Calu3 (cell line): ENCODE measurements around the gene CDH11. TPM values are rescaled to one million over a fixed set of nuclear protein-coding genes. Genes with fewer than 3 reads are reported as not detected.

Experiments
- BruUV-seq: library from RNA; stranded (reverse); fragments of 400-500 nt; replicated peaks from 2 replicates; lab custom pipeline; 2021; lab: Mats Ljungman, UMichigan
- CTCF ChIA-PET: fragments of 300-600 bp; sonication (Branson Sonifier 250); formaldehyde crosslinking; loops from one replicate; lab custom pipeline; 2022; ENCODE audit warnings: antibody characterized with exemption; lab: Charles Lee
- DNase-seq: peaks from one replicate; pipeline ENCODE4 v3.0.0; 2022
- H3K27ac Mint-ChIP-seq: one replicate; pipeline ENCODE4 v1.8.0; 2022; ENCODE audit warnings: mixed read lengths; ENCODE audit not compliant: unreplicated experiment
- H3K27me3 Mint-ChIP-seq: one replicate; pipeline ENCODE4 v1.8.0; 2022; ENCODE audit warnings: mixed read lengths; ENCODE audit not compliant: unreplicated experiment
- H3K36me3 Mint-ChIP-seq: one replicate; pipeline ENCODE4 v1.8.0; 2022; ENCODE audit warnings: mild to moderate bottlenecking, moderate library complexity, mixed read lengths; ENCODE audit not compliant: insufficient read depth, unreplicated experiment
- H3K4me1 Mint-ChIP-seq: one replicate; pipeline ENCODE4 v1.8.0; 2022; ENCODE audit warnings: mild to moderate bottlenecking, low read depth, mixed read lengths; ENCODE audit not compliant: unreplicated experiment
- H3K4me3 Mint-ChIP-seq: one replicate; pipeline ENCODE4 v1.8.0; 2022; ENCODE audit warnings: mild to moderate bottlenecking, low read depth, moderate library complexity, mixed read lengths; ENCODE audit not compliant: unreplicated experiment
- H3K9me3 Mint-ChIP-seq: one replicate; pipeline ENCODE4 v1.8.0; 2022; ENCODE audit warnings: low read depth, mixed read lengths; ENCODE audit not compliant: unreplicated experiment
- CTCF ChIP-seq: fragments of 200-600 bp; IDR thresholded peaks from one replicate; pipeline ENCODE4 v1.8.0; 2022; ENCODE audit warnings: antibody characterized with exemption; ENCODE audit not compliant: unreplicated experiment
- intact Hi-C: fragments of 100-400 bp; cut with micrococcal nuclease; formaldehyde crosslinking; loops from one replicate; pipeline ENCODE4 v1.10.0; 2022; ENCODE audit not compliant: unreplicated experiment
- total RNA-seq: library from RNA; stranded (reverse); gene quantifications from 2 replicates; pipeline ENCODE4 v1.2.3, GENCODE V29; 2022

Gene CDH11
- total RNA-seq, 1 experiment from 2014 or later, result not detected

GRCh38 chr16:64983231-64983630, 138.6 kb downstream of the CDH11 start:
- DNase-seq, result no peak
- no peak for TF ChIP-seq CTCF
- Mint-ChIP-seq H3K27ac (no peak overlapping the region), H3K36me3 (no peaks in the 10 kb centered on the region), H3K27me3 (no peaks in the 10 kb centered on the region), H3K9me3 (peaks cover 13% of the 10 kb centered on the region), H3K4me1 (no peaks in the 10 kb centered on the region), H3K4me3 (no peak overlapping the region)
- intact Hi-C loops, result no loop called here
- CTCF ChIA-PET, result no interaction called here
- no TSS peak for BruUV-seq

GRCh38 chr16:64982581-64982980, 139.3 kb downstream of the CDH11 start:
- CTCF ChIA-PET, result no interaction called here
- no peaks in the 10 kb centered on the region for H3K36me3 Mint-ChIP-seq
- no peak overlapping the region for H3K27ac Mint-ChIP-seq
- H3K27me3 Mint-ChIP-seq, result no peaks in the 10 kb centered on the region
- no peak for DNase-seq
- no peaks in the 10 kb centered on the region for H3K4me1 Mint-ChIP-seq
- H3K9me3 Mint-ChIP-seq, result peaks cover 10% of the 10 kb centered on the region
- H3K4me3 Mint-ChIP-seq, result no peak overlapping the region
- no peak for TF ChIP-seq CTCF
- intact Hi-C loops, result no loop called here
- no TSS peak for BruUV-seq

DNA sequence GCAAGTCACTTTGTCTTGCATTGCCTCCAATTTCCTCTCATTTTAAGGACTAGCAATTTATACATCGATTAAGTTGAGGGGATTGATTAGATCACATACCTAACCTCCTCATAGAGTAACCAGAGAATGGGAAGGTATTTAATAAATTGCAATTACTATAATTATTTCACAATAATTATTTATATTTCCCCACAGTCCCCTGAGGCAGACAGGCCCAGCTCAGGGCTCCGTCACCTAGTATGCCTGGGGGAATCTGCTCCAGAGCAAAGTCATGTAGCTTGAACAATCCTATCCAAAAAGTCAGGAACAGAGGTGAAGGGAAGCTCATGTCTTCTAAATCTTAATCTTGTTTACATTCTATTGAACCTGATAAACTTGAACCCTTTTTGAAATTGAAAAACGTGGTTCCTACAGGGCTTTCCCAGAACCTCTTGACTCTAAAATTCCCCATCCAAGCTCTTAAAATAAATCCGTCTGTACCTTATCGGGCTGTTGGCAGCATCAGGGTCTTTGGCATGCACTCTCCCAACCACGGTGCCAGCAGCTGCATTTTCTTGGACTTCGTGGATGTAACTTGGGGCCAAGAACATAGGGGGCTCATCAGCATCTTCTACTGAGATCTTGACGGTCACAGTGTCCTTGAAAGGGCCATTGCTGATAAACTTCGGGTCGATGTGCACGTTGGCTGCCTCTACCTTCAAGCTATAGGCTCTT, 140.1 kb downstream of the CDH11 start:
- Mint-ChIP-seq H3K4me1 (no peaks in the 10 kb centered on the region), H3K4me3 (no peak overlapping the region), H3K36me3 (no peaks in the 10 kb centered on the region), H3K27me3 (no peaks in the 10 kb centered on the region), H3K27ac (no peak overlapping the region), H3K9me3 (peaks cover 10% of the 10 kb centered on the region)
- no peak for DNase-seq
- TF ChIP-seq CTCF, result no peak
- CTCF ChIA-PET, result interaction anchor here (0.6 kb wide), 1 partner anchor 195 kb away, joined by 6 read pairs; no protein-coding TSS in a partner anchor
- intact Hi-C loops, result no loop called here
- no TSS peak for BruUV-seq

DNA sequence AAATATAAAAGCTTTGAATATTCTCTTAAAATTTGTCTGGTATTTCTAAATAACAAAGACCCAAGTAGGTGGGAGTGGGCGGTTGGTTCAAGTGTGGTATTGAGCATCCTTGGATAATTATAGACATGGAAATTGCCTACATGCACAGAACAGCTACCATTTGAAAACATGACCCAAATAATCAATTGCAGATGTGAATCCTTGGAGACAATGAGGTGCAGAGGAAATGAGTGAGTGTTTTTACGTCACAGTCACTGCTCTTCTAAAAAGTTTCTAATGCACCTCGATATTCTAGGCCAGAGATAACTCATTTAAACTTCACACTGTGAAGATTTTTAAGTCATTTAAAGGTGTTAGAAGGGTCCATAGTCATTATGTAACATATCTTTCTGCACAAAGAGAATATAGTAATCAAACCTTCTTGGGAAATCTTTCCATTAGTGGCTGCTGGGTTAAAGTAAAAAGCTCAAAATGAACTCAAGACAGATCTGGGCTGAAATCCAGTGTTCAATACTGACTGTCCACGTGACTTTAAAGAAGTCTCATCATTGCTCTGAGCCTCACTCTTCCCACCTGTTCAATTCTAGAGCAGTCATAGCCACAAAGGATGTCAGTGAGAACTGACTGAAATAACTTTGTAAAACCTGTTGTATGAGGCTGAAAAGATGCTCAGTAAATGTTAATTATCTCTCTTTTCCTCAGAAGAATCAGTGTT, 144.5 kb downstream of the CDH11 start:
- DNase-seq, result no peak
- intact Hi-C loops, result no loop called here
- no peaks in the 10 kb centered on the region for H3K4me1 Mint-ChIP-seq
- no peaks in the 10 kb centered on the region for H3K27me3 Mint-ChIP-seq
- no peaks in the 10 kb centered on the region for H3K36me3 Mint-ChIP-seq
- CTCF ChIA-PET, result no interaction called here
- BruUV-seq, result no TSS peak
- no peak for TF ChIP-seq CTCF
- H3K9me3 Mint-ChIP-seq, result peaks cover 16% of the 10 kb centered on the region
- no peak overlapping the region for H3K27ac Mint-ChIP-seq
- H3K4me3 Mint-ChIP-seq, result no peak overlapping the region
